Memory B cell (primary cell): ENCODE results near the gene PIP5K1C.

Experiments
- ATAC-seq: fragments of 150-1000 bp; cut with Tn5 transposase; 2 replicates; pipeline ENCODE4 v1.10.0; 2021; ENCODE audit warnings: low read depth, mild to moderate bottlenecking, moderate library complexity
- DNase-seq, 2 donors: peaks; one replicate each; pipeline ENCODE4 v3.0.0; 2022; ENCODE audit warnings: low spot score in 2 of 2
- H3K27ac Mint-ChIP-seq: one replicate; pipeline ENCODE4 v1.8.0; 2022; ENCODE audit warnings: mild to moderate bottlenecking, moderate library complexity, mixed read lengths
- H3K27me3 Mint-ChIP-seq: one replicate; pipeline ENCODE4 v1.8.0; 2022; ENCODE audit warnings: mixed read lengths
- H3K36me3 Mint-ChIP-seq: one replicate; pipeline ENCODE4 v1.8.0; 2022; ENCODE audit warnings: mild to moderate bottlenecking, mixed read lengths
- H3K4me1 Mint-ChIP-seq: one replicate; pipeline ENCODE4 v1.8.0; 2022; ENCODE audit warnings: mixed read lengths
- H3K4me3 Mint-ChIP-seq: one replicate; pipeline ENCODE4 v1.8.0; 2022; ENCODE audit warnings: mild to moderate bottlenecking, moderate library complexity, mixed read lengths
- H3K9me3 Mint-ChIP-seq: one replicate; pipeline ENCODE4 v1.8.0; 2022; ENCODE audit warnings: mixed read lengths

The PIP5K1C gene, protein sequence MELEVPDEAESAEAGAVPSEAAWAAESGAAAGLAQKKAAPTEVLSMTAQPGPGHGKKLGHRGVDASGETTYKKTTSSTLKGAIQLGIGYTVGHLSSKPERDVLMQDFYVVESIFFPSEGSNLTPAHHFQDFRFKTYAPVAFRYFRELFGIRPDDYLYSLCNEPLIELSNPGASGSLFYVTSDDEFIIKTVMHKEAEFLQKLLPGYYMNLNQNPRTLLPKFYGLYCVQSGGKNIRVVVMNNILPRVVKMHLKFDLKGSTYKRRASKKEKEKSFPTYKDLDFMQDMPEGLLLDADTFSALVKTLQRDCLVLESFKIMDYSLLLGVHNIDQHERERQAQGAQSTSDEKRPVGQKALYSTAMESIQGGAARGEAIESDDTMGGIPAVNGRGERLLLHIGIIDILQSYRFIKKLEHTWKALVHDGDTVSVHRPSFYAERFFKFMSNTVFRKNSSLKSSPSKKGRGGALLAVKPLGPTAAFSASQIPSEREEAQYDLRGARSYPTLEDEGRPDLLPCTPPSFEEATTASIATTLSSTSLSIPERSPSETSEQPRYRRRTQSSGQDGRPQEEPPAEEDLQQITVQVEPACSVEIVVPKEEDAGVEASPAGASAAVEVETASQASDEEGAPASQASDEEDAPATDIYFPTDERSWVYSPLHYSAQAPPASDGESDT

DNA sequence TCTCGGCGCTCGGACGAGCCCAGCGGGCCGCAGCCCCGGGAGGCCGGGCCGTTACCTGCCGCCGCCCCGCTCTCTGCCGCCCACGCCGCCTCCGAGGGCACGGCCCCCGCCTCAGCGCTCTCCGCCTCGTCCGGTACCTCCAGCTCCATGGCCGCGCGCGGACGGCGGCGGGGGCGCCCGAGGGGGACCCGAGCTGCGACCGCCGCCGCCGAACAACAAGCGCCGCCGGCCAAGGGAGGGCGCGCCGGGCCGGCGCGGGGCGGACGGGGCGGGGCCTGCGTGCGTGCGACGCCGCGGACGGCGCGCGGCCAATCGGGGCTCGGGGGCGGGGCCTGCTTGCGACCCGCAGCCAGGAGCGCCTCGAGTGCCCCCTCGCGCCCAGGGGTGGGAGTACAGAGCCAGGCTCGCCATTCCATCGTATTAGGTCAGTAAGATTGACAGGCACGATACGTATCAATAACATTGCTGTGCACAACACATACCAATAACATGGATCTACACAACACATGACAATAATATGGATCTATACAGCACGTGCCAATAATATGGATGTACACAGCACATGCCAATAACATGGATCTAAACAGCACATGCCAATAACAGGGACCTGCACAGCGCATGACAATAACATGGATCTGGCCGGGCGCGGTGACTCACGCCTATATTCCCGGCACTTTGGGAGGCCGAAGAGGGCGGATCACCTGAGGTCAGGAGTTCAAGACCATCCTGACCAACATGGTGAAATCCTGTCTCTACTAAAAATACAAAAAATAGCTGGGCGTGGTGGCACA lies at the start of gene PIP5K1C:
Gene PIP5K1C, minus strand, starts transcription at position 227 of the 791 bp plus-strand sequence. Its CDS starts 78 bp downstream, at position 149.
- DNase-seq: peak; percentile 94 to 98
- no peaks in the 10 kb centered on the region for H3K9me3 Mint-ChIP-seq
- no peaks in the 10 kb centered on the region for H3K27me3 Mint-ChIP-seq
- H3K4me3 Mint-ChIP-seq: peak within 1 kb of the TSS; percentile 89
- peaks cover 27% of the 10 kb centered on the region for H3K4me1 Mint-ChIP-seq
- peak within 1 kb of the TSS; percentile 38 for H3K27ac Mint-ChIP-seq
- peak; percentile 94 for ATAC-seq
- peaks cover 1% of the 10 kb centered on the region for H3K36me3 Mint-ChIP-seq

DNA sequence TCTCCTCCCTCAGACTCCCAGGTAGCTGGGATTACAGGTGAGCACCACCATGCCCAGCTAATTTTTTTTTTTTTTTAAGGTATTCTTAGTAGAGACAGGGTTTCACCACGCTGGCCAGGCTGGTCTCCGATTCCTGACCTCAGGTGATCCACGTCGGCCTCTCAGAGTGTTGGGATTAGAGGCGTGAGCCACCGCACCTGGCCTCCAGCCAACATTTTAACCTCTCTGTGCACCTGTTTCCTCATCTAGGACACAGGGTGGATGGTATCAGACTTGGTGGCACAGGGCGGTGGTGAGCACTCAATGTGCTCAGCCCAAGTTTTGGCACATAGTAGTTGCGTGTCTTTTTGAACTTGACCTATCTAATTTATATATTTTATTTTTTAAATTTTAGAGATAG lies 48.7 kb upstream of the PIP5K1C start:
- DNase-seq: no peak
- H3K36me3 Mint-ChIP-seq: peaks cover 6% of the 10 kb centered on the region
- H3K4me1 Mint-ChIP-seq: no peaks in the 10 kb centered on the region
- ATAC-seq: no peak
- H3K27ac Mint-ChIP-seq: no peak overlapping the region
- H3K27me3 Mint-ChIP-seq: no peaks in the 10 kb centered on the region
- no peaks in the 10 kb centered on the region for H3K9me3 Mint-ChIP-seq
- H3K4me3 Mint-ChIP-seq: no peak overlapping the region

DNA sequence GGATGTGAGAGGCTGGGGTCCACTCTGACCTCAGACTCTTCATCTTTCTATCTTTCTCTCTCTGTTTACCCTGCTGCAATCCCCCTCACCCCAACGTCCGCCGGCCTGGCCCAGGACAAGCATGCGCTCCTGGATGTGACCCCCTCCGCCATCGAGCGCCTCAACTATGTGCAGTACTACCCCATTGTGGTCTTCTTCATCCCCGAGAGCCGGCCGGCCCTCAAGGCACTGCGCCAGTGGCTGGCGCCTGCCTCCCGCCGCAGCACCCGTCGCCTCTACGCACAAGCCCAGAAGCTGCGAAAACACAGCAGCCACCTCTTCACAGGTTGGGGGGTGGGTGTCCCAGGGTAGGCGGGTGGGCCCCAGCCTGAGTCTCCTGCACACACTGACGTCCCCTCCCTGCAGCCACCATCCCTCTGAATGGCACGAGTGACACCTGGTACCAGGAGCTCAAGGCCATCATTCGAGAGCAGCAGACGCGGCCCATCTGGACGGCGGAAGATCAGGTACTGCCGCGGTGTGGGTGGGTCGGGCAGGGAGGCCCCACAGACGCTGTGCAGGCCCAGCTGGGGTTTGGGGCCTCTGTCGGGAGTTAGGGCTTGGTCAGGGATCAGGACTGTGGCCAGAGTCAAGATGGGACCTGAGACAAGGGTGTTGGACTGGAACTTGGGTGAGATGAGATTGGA lies 46.2 kb upstream of the PIP5K1C start:
- no peaks in the 10 kb centered on the region for H3K27me3 Mint-ChIP-seq
- H3K36me3 Mint-ChIP-seq: peaks cover 6% of the 10 kb centered on the region
- no peak for DNase-seq
- H3K4me1 Mint-ChIP-seq: no peaks in the 10 kb centered on the region
- ATAC-seq: no peak
- no peak overlapping the region for H3K4me3 Mint-ChIP-seq
- H3K9me3 Mint-ChIP-seq: no peaks in the 10 kb centered on the region
- H3K27ac Mint-ChIP-seq: no peak overlapping the region

DNA sequence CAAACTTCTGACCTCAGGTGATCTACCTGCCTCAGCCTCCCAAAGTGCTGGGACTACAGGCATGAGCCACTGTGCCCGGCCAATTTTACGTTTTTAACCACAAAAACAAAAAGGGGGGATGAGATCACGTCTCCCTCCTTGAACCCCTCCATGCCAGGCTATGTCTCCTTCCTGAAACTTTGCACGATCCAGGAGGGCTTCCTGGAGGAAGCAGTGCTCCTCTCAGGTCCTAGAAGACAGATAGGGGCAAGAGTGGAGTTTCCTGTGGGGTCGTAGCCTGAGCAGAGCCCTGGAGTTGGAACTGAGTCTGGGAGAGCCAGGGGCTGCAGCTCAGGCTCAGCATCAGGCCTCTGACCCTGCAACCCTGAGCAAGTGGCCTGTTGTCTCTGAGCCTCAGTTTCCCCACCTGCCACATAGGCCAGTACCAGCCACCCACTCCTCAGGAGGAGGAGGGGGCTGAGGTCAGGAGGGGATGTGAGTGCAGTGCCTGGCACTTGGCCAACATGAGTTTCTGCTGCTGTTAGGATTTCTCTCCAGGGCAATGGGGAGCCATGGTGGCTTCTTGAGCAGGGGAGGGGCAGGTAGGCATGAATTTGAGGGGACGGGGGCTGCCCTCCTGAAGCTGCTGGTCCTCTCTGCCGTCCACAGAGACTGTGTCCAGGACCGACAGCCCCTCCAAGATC lies 45.2 kb upstream of the PIP5K1C start:
- Mint-ChIP-seq H3K36me3 (peaks cover 2% of the 10 kb centered on the region), H3K27ac (no peak overlapping the region), H3K9me3 (no peaks in the 10 kb centered on the region), H3K4me3 (no peak overlapping the region), H3K4me1 (no peaks in the 10 kb centered on the region), H3K27me3 (no peaks in the 10 kb centered on the region)
- DNase-seq (no peak), ATAC-seq (no peak)

DNA sequence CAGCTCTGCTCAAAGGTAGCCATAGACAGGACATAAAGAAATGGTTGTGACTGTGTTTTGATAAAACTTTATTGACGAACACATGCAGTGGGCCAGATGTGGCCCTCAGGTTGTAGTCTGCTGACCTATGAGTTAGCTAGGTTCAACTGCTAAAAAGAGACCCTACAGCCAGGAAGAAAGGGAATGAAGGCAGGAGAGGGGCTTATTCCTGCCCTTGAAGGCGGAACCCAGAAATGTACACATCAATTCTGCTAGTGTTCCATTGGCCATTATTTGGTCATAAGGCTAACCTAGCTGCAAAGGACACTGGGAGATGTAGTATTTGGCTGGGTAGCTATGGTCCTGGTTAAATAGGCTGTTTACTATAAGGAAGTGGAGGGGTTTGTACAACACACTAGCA lies 43.2 kb upstream of the PIP5K1C start:
- DNase-seq (no peak), ATAC-seq (no peak)
- H3K9me3 Mint-ChIP-seq: no peaks in the 10 kb centered on the region

DNA sequence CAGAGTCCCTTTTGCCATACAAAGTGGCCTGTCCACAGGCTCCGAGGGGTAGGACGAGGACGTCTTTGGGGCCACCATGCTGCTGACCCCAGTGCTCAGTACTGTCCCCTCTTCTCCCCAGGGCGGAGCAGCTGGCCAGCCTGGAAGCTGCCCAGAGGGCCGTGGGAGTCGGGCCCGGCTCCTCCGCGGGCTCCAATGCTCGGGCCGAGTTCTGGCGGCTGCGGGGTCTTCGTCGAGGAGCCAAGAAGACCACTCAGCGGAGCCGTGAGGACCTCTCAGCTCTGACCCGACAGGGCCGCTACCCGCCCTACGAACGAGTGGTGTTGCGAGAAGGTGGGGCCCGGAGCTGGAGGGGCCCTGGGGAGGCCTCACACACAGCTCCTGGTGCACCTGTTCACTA lies 40.2 kb upstream of the PIP5K1C start:
- Mint-ChIP-seq H3K27ac (no peak overlapping the region), H3K27me3 (peaks cover 16% of the 10 kb centered on the region), H3K4me1 (no peaks in the 10 kb centered on the region), H3K36me3 (no peaks in the 10 kb centered on the region), H3K4me3 (no peak overlapping the region), H3K9me3 (no peaks in the 10 kb centered on the region)
- no peak for ATAC-seq
- no peak for DNase-seq

More for the DNA sequence above, 43.2 kb upstream of the PIP5K1C start:
- Mint-ChIP-seq H3K4me3 (no peak overlapping the region), H3K4me1 (no peaks in the 10 kb centered on the region), H3K27me3 (no peaks in the 10 kb centered on the region), H3K36me3 (no peaks in the 10 kb centered on the region), H3K27ac (no peak overlapping the region)

DNA sequence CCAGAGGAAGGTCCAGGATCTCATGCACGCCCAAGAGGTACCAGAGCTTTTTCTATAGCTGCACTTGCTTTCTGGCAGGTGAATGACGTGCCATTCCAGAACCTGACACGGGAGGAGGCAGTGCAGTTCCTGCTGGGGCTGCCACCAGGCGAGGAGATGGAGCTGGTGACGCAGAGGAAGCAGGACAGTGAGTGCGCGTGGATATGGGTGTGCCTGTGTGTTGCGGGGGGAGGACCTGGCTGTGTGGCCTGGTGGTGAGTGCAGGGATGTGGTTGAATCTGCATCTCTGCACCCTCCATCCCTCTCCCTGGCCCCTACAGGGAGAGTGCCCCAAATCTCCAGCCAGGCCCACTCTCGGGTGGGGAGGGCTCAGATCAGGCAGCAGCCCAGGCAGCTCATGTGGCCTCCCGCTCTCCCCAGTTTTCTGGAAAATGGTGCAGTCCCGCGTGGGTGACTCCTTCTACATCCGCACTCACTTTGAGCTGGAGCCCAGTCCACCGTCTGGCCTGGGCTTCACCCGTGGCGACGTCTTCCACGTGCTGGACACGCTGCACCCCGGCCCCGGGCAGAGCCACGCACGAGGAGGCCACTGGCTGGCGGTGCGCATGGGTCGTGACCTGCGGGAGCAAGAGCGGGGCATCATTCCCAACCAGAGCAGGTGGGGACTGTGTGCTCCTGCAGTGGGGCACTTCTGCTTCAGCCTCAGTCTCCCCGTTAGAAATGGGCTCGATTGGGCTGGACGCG lies 38.4 kb upstream of the PIP5K1C start:
- H3K27me3 Mint-ChIP-seq: peaks cover 16% of the 10 kb centered on the region
- DNase-seq: no peak
- no peak overlapping the region for H3K27ac Mint-ChIP-seq
- no peak overlapping the region for H3K4me3 Mint-ChIP-seq
- H3K9me3 Mint-ChIP-seq: no peaks in the 10 kb centered on the region
- no peaks in the 10 kb centered on the region for H3K36me3 Mint-ChIP-seq
- no peak for ATAC-seq
- H3K4me1 Mint-ChIP-seq: no peaks in the 10 kb centered on the region

DNA sequence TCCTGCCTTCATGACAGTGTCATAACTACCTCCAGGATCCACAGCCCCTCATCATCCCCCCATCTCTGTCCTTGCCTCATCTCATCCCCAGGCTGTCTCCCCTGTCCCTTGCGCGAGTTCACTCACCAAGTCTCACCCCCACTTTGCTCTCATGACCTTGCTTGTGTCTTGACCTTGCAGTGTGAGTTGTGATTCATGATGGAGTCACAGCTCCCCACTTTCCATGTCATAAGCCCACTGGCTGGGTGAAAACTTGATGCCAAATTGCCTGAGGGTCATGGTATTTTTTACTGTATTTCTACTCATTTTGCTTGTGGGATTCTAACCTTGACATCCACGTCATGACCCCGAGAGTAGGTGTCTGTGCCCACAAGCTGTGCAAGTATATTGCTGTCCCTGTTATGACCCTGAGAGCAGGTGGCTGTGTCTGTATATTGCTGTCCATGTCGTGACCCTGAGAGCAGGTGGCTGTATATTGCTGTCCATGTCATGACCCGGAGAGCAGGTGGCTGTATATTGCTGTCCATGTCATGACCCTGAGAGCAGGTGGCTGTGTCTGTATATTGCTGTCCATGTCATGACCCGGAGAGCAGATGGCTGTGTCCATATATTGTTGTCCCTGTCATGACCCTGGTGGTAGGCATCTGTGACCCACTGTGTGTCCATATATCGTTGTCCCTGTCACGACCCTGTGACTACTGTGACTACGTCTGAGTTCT lies 37.4 kb upstream of the PIP5K1C start:
- H3K36me3 Mint-ChIP-seq: no peaks in the 10 kb centered on the region
- DNase-seq: no peak
- peaks cover 16% of the 10 kb centered on the region for H3K27me3 Mint-ChIP-seq
- H3K4me3 Mint-ChIP-seq: no peak overlapping the region
- no peak for ATAC-seq
- H3K9me3 Mint-ChIP-seq: no peaks in the 10 kb centered on the region
- H3K27ac Mint-ChIP-seq: no peak overlapping the region
- H3K4me1 Mint-ChIP-seq: no peaks in the 10 kb centered on the region

DNA sequence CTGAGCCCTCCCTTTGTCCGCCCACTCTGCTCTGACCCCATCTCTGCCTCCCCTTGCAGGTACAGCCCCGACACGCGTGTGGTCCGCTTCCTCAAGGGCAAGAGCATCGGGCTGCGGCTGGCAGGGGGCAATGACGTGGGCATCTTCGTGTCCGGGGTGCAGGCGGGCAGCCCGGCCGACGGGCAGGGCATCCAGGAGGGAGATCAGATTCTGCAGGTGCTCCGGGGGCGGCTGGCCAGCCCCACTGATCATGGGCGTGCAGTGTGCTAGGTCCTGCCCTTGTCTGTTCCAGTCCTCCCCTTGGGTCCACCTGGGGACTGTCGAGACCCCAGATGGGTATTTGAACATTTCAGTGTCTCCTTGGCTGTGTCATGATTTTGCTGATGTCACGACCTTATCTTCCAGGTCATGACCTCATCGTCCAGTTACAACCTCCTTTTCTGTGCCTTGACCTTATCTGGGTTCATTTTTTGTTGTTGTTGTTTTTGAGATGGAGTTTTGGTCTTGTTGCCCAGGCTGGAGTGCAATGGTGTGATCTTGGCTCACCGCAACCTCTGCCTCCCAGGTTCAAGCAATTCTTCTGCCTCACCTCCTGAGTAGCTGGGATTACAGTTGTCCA lies 35.9 kb upstream of the PIP5K1C start:
- no peaks in the 10 kb centered on the region for H3K4me1 Mint-ChIP-seq
- no peak overlapping the region for H3K4me3 Mint-ChIP-seq
- no peak for DNase-seq
- no peaks in the 10 kb centered on the region for H3K9me3 Mint-ChIP-seq
- peaks cover 16% of the 10 kb centered on the region for H3K27me3 Mint-ChIP-seq
- no peaks in the 10 kb centered on the region for H3K36me3 Mint-ChIP-seq
- no peak for ATAC-seq
- no peak overlapping the region for H3K27ac Mint-ChIP-seq

DNA sequence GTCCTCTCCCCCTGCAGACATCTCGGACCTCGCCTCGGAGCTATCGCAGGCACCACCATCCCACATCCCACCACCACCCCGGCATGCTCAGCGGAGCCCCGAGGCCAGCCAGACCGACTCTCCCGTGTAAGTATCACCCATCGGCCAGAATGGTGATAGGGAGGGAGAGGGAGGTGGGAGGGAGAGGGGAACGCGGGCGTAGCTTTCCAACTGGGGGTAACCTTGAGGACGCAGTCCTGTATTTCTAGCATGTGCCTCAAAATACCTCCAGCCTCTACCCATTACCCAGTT lies 34.0 kb upstream of the PIP5K1C start:
- no peak overlapping the region for H3K27ac Mint-ChIP-seq
- DNase-seq (no peak), ATAC-seq (no peak)
- H3K4me1 Mint-ChIP-seq: no peaks in the 10 kb centered on the region
- no peaks in the 10 kb centered on the region for H3K36me3 Mint-ChIP-seq
- peaks cover 16% of the 10 kb centered on the region for H3K27me3 Mint-ChIP-seq
- H3K9me3 Mint-ChIP-seq: no peaks in the 10 kb centered on the region
- no peak overlapping the region for H3K4me3 Mint-ChIP-seq

DNA sequence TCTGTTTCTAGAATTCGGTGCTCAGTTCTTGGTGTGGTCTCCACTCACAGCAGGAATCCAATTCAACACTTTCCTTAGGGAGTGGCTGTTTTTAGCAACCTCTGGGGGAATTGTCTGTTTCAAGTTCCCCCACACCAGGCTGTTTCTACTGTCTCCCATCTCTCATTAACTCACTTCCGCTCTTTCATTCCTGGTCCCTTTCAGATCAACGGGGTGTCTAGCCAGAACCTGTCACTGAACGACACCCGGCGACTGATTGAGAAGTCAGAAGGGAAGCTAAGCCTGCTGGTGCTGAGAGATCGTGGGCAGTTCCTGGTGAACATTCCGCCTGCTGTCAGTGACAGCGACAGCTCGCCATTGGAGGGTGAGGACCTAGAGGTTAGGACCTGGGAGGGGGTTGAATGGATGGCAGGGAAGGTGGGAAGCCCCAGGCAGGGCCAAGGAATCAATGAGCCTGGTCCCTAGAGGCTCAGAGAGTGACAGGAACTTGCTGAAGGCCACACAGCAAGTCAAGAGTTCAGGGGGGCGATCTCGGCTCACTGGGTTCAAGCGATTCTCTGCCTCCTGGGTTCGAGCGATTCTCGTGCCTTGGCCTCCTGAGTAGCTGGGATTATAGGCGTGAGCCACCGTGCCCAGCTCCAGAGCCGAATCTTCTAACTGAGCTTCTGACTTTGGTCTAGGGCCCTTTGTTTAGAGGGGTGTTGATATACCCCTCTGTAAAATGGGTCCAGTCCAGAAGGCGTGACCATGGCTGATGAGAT lies 33.5 kb upstream of the PIP5K1C start:
- H3K36me3 Mint-ChIP-seq: no peaks in the 10 kb centered on the region
- no peak overlapping the region for H3K4me3 Mint-ChIP-seq
- no peak overlapping the region for H3K27ac Mint-ChIP-seq
- no peaks in the 10 kb centered on the region for H3K9me3 Mint-ChIP-seq
- peaks cover 16% of the 10 kb centered on the region for H3K27me3 Mint-ChIP-seq
- ATAC-seq (no peak), DNase-seq (no peak)
- H3K4me1 Mint-ChIP-seq: no peaks in the 10 kb centered on the region

DNA sequence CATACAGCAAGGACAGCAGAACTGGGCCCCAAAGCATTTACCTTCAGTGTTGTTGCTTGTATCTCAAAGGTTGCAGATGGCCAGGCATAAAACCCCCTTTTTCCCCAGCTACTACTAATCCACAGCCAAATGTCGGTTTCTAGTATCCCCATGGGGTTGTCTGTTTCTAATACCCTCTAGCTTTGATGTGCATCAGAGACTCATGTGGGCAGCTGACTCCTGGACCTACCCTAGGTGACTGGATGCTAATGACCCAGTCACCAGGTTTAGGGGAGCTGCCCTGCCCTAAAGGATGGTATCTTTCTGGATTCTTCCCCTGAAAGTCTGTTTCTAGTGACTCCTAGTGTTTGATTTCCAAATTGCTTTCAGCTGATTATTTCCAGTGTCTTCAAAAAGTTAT lies 31.8 kb upstream of the PIP5K1C start:
- no peak for ATAC-seq
- no peaks in the 10 kb centered on the region for H3K4me1 Mint-ChIP-seq
- H3K9me3 Mint-ChIP-seq: no peaks in the 10 kb centered on the region
- H3K27me3 Mint-ChIP-seq: peaks cover 7% of the 10 kb centered on the region
- DNase-seq: no peak
- no peak overlapping the region for H3K4me3 Mint-ChIP-seq
- no peak overlapping the region for H3K27ac Mint-ChIP-seq
- H3K36me3 Mint-ChIP-seq: no peaks in the 10 kb centered on the region
